Nephron (organoid): ENCODE results near the gene SLC22A23.

Source experiments
- H3K27ac Mint-ChIP-seq, 3 experiments: 2 replicates each; pipeline ENCODE4 v1.8.0; 2020; ENCODE audit warnings: mixed read lengths in 3 of 3, mild to moderate bottlenecking in 2 of 3, moderate library complexity in 1 of 3
- H3K27me3 Mint-ChIP-seq: 2 replicates; pipeline ENCODE4 v1.8.0; 2021; ENCODE audit warnings: low read depth, mild to moderate bottlenecking, moderate library complexity, mixed read lengths
- H3K36me3 Mint-ChIP-seq: 2 replicates; pipeline ENCODE4 v1.8.0; 2020; ENCODE audit warnings: low read depth, mixed read lengths
- H3K4me1 Mint-ChIP-seq: 2 replicates; pipeline ENCODE4 v1.8.0; 2020; ENCODE audit warnings: mixed read lengths
- H3K4me3 Mint-ChIP-seq, 3 experiments: 2 replicates each; pipeline ENCODE4 v1.8.0; 2020; ENCODE audit warnings: mild to moderate bottlenecking in 3 of 3, mixed read lengths in 3 of 3, moderate library complexity in 2 of 3
- H3K9me3 Mint-ChIP-seq: 2 replicates; pipeline ENCODE4 v1.8.0; 2020; ENCODE audit warnings: mixed read lengths
- TF ChIP-seq, protein P1 (sequence below), 3 experiments: fragments of 200-600 bp; sonication (generic); IDR thresholded peaks; one replicate each; pipeline ENCODE4 v1.5.0; 2021; ENCODE audit warnings: antibody characterized with exemption in 3 of 3; ENCODE audit not compliant: unreplicated experiment in 3 of 3

SLC22A23 gene

DNA sequence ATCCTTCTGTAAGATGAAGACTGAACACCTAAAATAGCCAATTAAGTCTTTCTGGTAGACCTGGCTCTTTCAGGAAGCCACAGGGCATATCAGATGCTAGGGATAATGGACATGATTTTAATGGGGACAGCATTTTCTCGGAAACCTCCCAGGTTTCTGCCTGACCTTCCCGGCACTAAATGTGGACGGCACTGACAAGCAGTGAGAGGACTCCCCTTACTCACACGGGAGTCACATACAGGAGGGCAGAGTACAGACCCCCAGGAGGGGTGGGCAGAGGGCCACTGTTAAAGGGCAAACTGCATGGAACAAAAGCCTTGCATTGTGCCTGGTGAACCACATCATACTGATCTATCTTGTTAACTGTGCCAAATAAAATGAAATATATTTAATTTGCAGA lies 178.2 kb downstream of the SLC22A23 start:
- TF ChIP-seq, protein P1, sequence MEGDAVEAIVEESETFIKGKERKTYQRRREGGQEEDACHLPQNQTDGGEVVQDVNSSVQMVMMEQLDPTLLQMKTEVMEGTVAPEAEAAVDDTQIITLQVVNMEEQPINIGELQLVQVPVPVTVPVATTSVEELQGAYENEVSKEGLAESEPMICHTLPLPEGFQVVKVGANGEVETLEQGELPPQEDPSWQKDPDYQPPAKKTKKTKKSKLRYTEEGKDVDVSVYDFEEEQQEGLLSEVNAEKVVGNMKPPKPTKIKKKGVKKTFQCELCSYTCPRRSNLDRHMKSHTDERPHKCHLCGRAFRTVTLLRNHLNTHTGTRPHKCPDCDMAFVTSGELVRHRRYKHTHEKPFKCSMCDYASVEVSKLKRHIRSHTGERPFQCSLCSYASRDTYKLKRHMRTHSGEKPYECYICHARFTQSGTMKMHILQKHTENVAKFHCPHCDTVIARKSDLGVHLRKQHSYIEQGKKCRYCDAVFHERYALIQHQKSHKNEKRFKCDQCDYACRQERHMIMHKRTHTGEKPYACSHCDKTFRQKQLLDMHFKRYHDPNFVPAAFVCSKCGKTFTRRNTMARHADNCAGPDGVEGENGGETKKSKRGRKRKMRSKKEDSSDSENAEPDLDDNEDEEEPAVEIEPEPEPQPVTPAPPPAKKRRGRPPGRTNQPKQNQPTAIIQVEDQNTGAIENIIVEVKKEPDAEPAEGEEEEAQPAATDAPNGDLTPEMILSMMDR (IDR thresholded peaks at IDR 0.05; ENCODE audit: unreplicated experiment in 3 of 3), result no peak
- H3K9me3 Mint-ChIP-seq, result no peaks in the 10 kb centered on the region
- H3K27ac Mint-ChIP-seq, result no peak overlapping the region
- peaks cover 26% of the 10 kb centered on the region for H3K4me1 Mint-ChIP-seq
- no peaks in the 10 kb centered on the region for H3K27me3 Mint-ChIP-seq
- peaks cover 12% of the 10 kb centered on the region for H3K36me3 Mint-ChIP-seq
- H3K4me3 Mint-ChIP-seq, result no peak overlapping the region

DNA sequence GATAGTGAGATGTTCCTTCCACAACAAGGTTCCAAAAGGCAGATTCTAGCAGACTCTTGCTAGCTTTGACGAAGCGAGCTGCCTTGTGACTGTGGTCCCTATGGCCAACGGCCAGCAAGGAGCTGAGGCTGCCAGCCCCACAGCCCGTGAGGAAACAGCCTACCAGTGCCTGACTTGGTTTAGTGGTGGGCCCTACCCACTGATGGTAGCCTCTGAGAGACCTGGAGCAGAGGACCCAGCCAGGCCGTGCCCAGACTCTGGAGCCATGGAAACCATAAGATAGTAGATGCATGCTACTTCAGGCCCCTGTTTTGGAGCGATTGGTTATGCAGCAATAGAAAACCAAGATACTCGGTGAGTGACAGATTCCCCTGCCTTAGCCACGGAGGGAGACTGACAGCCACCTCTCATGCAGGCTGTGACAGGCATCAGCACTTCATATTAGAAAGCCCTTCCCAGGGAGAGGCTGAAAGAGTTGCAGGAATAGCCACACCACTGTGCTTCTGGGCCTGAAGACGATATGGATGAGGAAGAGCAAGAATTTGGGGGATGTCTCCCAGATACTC lies 178.9 kb downstream of the SLC22A23 start:
- Mint-ChIP-seq H3K9me3 (no peaks in the 10 kb centered on the region), H3K27me3 (no peaks in the 10 kb centered on the region), H3K4me1 (peaks cover 26% of the 10 kb centered on the region), H3K27ac (no peak overlapping the region), H3K36me3 (peaks cover 9% of the 10 kb centered on the region), H3K4me3 (no peak overlapping the region)
- TF ChIP-seq, protein P1 (IDR thresholded peaks at IDR 0.05; ENCODE audit: unreplicated experiment in 3 of 3), result no peak

DNA sequence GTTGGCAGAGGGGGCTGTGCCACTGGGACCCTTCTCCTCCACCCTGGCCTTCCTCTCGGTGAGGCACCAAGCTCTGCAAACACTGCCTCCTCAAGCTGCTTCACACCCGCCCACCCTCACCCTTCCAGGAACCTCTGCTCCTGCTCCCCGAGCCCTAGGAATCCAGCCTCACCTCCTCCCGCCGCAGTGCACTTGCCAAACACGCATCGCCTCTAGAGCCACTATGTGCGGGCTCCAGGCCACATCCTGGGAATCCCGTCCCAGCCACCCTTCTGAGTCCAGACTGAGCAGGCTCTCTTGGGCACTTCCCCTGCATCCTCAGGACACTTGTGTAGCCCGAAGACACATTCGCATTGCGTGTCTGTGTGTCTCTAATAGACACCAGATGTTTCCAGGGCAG lies 179.6 kb downstream of the SLC22A23 start:
- no peaks in the 10 kb centered on the region for H3K9me3 Mint-ChIP-seq
- peaks cover 11% of the 10 kb centered on the region for H3K36me3 Mint-ChIP-seq
- H3K27me3 Mint-ChIP-seq, result no peaks in the 10 kb centered on the region
- H3K4me1 Mint-ChIP-seq, result peaks cover 20% of the 10 kb centered on the region
- TF ChIP-seq, protein P1 (IDR thresholded peaks at IDR 0.05; ENCODE audit: unreplicated experiment in 3 of 3), result no peak
- H3K4me3 Mint-ChIP-seq, result no peak overlapping the region
- H3K27ac Mint-ChIP-seq, result no peak overlapping the region

DNA sequence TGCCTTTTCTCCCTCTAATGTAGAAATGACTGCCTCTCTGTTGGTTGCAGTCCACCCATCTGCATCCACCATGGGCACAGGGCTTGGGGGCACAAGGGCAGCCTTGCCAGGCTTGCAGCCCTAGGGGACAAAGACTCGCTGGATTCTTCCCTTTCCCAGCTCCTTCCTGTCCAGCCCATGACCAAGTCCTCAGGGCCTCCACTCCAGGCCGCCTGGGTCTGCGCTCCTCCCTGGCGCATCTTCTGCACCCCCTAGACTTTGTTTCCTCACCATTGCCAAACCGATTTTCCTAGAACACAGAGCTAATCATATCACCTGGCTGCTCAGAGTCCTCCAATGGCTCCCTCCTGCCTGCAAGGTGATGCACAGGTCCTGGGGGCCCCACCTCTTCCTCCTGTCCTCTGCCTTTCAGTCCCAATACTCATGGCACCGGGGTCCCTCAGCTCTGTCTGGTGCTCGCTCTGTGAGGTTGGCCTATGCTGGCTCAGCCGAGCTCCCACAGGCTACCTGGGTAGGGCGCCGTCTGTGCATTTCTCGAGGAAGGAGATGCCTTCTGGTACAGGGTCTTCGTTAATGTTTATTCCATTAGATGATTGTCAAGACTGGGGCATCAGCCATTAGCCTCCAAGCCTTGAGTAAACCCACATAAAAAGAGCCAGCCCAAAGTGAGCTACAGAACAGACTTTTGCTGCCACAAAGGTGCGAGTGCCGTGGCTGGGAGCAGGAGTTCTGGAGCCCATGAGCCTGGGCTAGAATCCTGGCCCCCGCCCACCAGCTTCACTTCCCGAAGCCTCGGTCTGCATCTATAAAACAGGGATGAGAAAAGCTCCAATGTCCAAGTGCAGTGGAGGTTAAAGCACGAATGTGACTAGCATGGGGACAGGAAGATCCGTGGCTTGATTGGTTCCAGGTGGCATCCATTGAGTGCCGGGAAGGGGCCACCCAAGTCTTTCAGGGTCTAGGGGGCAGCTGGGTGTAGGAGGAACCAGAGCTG lies 180.4 kb downstream of the SLC22A23 start:
- H3K4me3 Mint-ChIP-seq, result no peak overlapping the region
- no peaks in the 10 kb centered on the region for H3K9me3 Mint-ChIP-seq
- TF ChIP-seq, protein P1 (IDR thresholded peaks at IDR 0.05; ENCODE audit: unreplicated experiment in 3 of 3), result no peak
- H3K27me3 Mint-ChIP-seq, result no peaks in the 10 kb centered on the region
- H3K4me1 Mint-ChIP-seq, result peaks cover 12% of the 10 kb centered on the region
- H3K27ac Mint-ChIP-seq, result no peak overlapping the region
- peaks cover 18% of the 10 kb centered on the region for H3K36me3 Mint-ChIP-seq

DNA sequence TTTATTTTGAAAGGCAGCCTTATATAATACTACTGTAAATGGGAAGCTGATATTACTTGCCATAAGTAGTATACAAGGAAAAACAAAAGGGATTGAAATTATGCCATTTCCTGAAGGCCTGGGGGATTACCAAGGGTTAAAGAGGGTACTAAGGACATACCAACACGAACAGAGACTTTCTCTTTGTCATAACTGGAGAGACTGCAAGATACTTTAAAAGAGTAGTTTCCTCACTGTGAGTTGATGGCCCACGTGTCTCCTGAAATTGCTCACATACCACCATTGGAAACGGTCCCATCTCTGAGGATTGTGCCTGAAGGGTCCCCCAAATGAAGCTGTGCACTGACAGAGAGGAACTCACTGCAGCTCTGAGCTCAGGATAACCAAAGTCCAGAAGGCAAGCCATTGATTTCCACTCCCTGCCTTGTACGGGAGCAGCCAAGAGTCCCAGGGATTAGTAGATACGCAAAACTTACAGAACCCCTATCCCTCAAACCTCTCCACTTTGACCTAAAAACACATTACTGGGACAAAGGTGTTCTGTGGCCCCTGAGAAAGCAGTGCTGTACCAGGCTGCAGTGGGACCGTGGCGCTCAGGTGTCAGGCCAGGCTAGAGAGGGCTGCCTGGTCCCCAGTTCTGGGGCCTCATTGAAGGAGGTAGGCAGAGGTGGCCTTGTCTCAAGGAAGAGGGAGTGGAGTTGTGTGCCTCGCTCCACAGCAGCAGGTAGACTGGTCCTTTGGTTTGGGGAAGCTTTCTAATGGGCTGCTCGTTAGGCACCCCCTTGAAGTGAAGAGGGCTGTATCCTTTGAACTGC lies 182.9 kb downstream of the SLC22A23 start:
- TF ChIP-seq, protein P1 (IDR thresholded peaks at IDR 0.05; ENCODE audit: unreplicated experiment in 3 of 3), result no peak
- H3K27ac Mint-ChIP-seq, result no peak overlapping the region
- no peaks in the 10 kb centered on the region for H3K9me3 Mint-ChIP-seq
- H3K27me3 Mint-ChIP-seq, result no peaks in the 10 kb centered on the region
- H3K36me3 Mint-ChIP-seq, result peaks cover 35% of the 10 kb centered on the region
- H3K4me1 Mint-ChIP-seq, result peaks cover 6% of the 10 kb centered on the region
- H3K4me3 Mint-ChIP-seq, result no peak overlapping the region
